HG02973 (cell line): ENCODE data around the gene PSMB9.

ENCODE experiments used
- ATAC-seq: cut with Tn5 transposase; IDR thresholded peaks from one replicate; pipeline ENCODE4 v1.9.1; 2021; ENCODE audit warnings: moderate library complexity; ENCODE audit not compliant: unreplicated experiment

The PSMB9 gene

DNA sequence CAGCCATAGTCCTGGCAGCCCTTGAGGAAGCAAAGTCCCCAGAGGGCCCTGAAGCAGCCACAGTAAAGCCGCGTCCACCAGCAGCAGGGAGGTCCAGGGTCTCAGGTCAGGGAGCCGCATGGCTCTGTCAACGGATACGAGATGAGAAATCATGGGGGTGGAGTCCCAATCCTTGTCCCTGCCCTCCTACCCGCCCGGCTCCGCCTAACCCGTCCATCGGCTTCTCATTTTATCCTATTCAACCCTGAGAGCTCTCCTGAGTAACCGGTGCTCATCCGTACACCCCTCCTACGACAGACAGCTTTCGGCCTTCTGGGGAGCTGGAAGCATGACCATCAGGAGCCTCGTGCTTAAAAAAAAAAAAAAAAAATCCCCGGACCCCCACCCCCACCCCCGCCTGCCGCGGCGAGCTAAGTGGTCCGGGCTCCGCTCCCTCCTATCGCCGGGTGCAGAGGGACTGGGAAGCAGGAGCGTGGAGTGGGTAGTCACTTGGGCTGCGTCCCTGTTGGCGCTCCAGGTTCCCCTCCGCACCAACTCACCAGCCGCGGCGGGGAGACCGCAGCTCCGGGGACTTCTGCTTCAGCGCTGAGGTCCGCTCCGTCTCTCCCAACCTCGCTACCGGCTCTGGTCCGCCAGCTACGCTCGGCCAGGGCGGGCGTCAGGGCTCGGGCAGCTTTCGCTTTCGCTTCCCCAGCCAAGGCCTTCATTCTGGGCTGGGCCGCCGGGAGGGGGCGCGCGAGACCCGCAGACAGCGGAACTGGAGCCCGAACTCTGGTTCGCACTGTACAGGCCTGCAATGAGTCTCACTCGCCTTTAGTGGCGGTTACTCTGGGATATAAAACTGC, 15.7 kb upstream of the PSMB9 start, which contains the start of gene TAP2:
Gene TAP2 (minus strand): TSS at position 626 of the 845 bp plus-strand sequence. CDS start 506 bp downstream, at position 120.
- peak; percentile 65 for ATAC-seq

GRCh38 chr6:32839356-32839755, 14.6 kb upstream of the PSMB9 start:
- no peak for ATAC-seq

GRCh38 chr6:32840604-32841246, 13.3 kb upstream of the PSMB9 start:
- no peak for ATAC-seq

GRCh38 chr6:32842021-32842650, 11.9 kb upstream of the PSMB9 start:
- no peak for ATAC-seq

DNA sequence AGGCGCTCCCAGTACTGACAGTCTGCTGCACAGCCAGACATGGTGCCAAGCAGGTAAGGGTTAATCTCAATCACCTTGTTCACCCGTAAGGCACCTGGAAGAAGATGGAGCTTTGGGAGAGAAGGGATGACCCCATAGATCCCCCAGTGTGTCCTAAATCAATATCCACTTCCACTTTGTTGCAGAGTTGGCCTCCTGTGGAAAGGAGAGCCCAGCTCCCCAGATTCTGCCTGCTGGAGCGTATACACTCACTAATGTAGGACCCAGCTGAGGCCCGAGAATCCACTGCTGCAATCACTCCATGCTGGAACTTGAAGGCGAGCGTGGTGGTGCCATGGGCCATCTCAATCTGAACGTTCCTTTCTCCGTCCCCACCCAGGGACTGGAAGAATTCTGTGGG, 11.3 kb upstream of the PSMB9 start:
- no peak for ATAC-seq

DNA sequence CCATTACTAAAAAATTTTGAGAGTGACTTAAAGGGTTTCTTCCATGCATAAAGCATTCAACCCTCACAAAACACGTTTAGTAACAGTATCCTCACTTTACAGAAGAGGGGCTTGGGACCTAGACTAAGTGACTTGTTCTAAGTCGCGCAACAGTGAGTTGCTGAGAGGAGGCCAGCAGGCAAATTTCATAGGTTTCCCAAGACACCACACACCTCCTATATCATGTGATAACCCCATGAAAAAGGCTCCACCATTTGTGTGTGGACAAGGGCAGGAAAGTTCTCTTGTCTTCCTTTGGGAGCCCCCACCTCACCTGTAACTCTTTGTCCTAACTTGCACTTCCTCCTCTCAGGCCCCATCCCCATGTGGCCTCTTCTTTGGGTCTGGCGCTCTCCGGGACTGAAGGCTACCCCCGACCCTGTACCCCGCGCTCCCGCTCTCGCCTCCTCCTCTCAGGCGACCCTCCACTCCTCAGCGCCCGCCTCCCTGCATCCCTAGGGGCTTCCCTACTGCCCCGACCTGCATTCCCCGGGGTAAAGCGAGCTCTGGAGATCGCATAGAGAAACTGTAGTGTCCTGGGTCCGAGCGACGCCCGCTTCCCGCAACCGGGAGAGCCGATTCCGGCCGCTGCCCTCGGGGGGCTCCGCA, 10.5 kb upstream of the PSMB9 start:
- ATAC-seq = no peak

DNA sequence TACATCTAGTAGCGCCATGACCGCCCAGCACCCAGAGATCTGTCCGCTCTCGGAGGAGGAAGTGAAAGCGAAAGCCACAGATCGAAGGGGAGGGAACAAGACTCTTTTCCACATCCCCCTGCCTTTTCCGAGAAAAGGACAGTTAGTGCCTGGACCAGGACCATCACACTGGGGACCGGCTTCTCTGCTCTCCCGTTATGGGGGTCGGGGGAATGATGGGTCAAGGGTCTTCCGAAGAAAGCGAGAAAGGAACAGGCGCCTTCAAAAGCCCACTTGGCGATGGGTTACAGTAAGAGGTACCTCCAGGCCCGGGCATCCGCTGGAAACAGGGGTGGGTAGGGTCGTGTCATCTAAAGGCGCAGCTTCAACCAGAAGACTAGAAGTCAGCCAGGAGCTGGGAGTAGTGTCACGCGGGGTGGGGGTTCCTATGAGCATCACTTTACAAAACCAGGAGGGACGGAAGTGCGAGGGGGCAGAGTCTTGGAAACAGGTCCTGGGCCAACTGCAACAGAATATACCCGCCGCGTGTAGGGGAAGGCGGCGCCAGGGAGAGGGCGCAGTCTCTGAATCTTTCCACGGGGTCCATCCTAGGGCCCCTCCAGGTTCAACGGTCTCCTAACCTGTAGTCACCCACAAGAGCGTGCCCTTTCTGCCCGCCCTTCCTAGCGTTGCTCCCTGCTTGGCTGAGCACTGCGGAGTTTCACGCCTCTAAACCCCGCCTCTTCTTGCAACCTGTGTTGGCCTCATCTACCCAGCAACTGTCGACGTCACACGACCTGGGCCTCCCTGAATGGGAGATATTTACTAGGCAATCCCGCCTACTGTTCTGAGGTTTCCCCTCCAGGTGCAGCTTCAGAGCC, 9.8 kb upstream of the PSMB9 start, which contains the start of gene PSMB8:
Gene PSMB8 (minus strand): TSS at position 69 of the 860 bp plus-strand sequence. CDS start 51 bp downstream, at position 18.
- ATAC-seq = peak; percentile 55

- ATAC-seq = no peak
Observed at GRCh38 chr6:32844839-32845383, 9.1 kb upstream of the PSMB9 start.

- no peak for ATAC-seq
Observed at GRCh38 chr6:32845384-32845884, 8.6 kb upstream of the PSMB9 start.

DNA sequence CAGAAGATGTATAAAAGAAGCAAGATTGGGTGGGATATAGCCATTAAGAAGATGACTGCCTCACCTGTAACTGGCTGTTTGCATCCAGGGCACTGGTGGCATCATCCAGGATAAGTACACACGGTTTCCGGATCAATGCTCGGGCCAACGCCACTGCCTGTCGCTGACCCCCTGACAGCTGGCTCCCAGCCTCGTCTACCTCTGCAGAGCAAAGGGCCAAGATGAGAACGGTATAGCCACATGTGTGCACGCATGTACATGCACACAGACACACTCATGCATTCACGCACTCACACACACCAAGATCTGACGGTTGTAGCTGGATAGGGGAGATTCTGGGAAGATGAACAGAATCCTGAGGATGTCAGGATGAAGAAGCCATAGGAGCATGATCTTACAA, 7.0 kb upstream of the PSMB9 start:
- no peak for ATAC-seq

DNA sequence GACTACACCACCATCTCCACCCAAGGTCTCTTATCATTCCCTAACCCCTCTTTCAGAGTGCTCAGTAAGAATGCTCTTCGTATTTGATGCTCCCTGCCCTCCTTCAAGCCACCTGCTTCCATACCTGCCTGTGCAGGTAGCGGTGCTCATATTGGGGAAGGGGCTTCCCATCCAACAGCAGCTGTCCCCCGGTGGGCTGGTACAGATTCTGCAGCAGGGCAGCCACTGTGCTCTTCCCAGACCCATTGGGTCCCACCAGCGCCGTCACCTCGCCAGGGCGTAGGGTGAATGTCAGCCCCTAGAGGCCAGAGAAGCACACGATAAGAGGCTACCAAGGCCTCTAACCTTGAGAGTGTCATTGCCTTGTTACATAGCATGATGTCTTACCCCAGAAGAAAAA, 6.2 kb upstream of the PSMB9 start:
- ATAC-seq = no peak

DNA sequence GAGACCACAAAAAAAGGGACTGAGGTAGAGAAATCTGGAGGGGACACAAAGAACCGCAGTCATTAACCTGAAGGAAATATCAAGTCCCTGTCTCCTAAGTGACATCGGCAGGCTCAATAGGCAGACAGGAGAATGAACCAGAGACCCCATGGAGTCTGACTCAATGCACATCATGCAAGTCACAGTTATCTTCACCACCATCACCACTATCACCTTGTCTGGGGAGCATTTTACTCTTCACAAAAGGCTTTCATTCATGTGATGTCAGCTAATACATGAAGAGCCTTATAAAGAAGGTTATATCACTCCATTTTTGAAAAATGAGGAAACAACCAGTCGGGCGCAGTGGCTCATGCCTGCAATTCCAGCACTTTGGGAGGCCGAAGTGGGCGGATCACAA, 4.9 kb upstream of the PSMB9 start:
- ATAC-seq = no peak

DNA sequence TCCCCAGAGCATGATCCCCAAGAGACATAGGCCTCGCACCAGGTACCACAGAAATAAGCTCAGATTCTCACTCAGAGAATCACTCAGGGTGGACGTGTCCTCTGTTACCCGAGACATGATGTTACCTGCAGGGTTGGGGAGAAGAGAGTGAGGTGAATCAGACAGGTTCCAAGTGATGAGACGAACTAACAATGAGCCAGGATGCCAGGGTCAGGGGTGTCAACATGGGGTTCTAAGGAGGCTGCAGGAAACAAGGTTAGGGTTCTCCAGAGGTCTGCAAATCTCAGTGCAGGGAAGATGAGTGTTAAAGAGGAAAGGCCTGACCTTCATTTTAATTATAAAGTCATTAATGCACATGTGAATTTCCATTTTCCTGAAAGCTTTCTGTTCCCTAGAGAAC, 3.0 kb upstream of the PSMB9 start:
- no peak for ATAC-seq

DNA sequence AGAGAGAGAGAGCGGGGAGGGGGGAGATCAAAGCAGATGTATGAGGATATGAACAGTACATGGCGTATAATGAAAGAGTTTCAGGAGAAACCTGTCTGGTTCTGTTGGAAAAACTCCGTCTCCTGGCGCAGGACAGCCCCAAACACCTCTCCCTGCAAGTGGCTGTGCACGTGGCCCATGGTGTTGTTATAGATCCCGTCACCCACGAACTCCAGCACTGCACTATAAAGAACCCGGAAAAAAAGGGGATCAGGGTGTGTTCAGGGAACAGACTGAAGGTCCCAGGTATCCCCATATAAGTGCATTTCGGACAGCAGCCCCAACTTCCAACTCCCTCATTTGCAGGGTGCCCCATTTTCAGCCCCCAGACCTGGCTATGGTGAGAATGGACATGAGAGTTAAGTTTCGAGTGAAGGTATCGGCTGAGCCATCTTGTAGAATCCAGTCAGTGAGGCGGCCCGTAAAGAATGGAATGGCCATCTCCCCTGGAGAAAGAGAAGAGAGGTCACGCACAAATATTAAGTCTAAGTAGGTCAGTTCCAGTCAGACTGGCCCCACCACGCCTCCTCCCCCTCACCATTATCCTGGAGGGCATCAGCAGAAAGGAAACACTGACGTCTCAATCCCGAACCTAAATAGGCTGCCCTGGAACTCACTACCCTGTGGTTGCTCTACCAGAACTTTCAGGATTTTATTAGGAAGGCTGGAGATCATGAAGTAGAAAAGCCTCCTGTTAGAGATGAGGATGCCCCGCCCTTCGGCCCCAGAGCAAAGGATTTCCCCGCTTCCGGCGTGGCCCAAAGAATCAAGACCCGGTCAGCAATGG, 1.8 kb upstream of the PSMB9 start:
- ATAC-seq = no peak

DNA sequence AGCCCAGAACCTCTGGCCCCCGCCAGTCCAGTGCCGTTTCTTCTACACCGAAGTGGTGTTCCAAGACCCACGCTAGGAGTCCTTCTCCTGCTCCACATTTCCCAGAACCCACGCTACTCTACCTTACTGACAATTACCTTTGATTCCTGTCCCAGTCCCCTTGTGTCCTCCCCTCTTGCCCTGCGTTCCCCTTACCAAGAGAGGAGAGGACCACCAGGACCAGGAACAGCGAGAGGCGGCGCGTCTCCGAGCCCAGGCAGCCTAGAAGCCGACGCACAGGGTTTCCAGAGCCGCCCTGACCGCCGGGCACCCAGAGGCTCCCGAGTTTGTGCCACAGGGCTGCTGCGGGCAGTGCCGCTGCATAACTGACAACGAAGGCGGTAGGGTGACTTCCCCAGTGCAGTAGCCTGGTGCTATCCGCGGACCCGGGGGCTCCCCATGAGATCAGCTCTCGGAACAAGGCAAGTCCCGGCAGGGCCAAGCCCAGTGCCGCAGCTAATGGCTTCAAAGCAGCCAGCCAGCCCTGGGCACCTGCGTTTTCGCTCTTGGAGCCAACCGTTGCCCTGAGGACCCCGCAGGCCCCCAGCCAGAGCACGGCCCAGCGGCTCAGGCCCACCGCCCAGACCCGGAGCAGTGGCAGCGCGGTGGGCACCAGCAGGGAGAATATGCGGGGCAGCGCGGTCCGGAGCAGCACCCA, 1.0 kb upstream of the PSMB9 start:
- ATAC-seq = peak; percentile 14

DNA sequence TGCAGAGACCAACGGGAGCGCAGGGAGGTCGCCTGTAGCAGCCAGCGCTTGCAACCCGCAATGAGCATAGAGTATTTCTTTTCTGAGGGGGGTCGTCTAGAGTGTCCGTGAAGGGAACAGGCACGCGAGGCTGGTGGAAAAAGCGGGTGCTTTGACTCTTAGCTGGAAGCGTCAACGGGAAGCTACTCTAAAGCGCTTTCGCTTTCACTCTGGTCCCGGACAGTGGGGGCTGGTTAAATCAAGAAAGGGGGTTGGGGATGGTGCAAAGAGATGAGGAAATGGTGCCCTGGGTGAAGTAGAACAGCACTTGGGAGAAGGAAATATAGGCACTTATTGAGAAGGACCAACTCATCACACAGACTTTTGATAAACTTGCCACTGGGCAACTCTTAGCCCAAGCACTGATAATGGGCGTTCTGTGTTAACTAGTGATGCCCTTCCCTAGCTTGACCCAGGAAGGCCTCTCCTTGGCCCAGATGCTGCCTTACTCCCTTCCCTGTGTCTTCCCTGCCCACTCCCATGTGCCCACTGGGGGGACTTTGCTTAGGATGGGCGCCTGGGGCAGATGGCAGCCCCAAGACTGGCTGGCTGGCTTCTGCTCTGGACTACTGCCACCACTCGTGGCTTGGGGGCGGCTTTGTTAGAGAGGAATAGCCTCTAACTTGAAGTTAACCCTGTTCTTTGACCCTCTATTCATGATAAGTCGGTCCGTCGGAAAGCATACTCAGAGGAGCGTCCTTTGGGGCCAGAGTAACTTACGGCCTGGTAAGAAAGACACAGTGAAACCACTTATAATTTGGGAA, 585 bp downstream of the PSMB9 start:
- ATAC-seq = peak; percentile 18

- ATAC-seq = no peak
Observed at GRCh38 chr6:32855467-32856174, 1.6 kb downstream of the PSMB9 start.
